Non-pigmented ciliary epithelial cell (primary cell): Measurements from ENCODE around the gene WDR6.
A peak's percentile ranks its signal among the peaks of the same experiment; 100 is the strongest.

Experiments used
- DNase-seq: peaks from one replicate; pipeline ENCODE4 v3.0.0-alpha.2; 2010; ENCODE audit warnings: low read depth

The WDR6 gene, protein sequence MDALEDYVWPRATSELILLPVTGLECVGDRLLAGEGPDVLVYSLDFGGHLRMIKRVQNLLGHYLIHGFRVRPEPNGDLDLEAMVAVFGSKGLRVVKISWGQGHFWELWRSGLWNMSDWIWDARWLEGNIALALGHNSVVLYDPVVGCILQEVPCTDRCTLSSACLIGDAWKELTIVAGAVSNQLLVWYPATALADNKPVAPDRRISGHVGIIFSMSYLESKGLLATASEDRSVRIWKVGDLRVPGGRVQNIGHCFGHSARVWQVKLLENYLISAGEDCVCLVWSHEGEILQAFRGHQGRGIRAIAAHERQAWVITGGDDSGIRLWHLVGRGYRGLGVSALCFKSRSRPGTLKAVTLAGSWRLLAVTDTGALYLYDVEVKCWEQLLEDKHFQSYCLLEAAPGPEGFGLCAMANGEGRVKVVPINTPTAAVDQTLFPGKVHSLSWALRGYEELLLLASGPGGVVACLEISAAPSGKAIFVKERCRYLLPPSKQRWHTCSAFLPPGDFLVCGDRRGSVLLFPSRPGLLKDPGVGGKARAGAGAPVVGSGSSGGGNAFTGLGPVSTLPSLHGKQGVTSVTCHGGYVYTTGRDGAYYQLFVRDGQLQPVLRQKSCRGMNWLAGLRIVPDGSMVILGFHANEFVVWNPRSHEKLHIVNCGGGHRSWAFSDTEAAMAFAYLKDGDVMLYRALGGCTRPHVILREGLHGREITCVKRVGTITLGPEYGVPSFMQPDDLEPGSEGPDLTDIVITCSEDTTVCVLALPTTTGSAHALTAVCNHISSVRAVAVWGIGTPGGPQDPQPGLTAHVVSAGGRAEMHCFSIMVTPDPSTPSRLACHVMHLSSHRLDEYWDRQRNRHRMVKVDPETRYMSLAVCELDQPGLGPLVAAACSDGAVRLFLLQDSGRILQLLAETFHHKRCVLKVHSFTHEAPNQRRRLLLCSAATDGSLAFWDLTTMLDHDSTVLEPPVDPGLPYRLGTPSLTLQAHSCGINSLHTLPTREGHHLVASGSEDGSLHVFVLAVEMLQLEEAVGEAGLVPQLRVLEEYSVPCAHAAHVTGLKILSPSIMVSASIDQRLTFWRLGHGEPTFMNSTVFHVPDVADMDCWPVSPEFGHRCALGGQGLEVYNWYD

DNA sequence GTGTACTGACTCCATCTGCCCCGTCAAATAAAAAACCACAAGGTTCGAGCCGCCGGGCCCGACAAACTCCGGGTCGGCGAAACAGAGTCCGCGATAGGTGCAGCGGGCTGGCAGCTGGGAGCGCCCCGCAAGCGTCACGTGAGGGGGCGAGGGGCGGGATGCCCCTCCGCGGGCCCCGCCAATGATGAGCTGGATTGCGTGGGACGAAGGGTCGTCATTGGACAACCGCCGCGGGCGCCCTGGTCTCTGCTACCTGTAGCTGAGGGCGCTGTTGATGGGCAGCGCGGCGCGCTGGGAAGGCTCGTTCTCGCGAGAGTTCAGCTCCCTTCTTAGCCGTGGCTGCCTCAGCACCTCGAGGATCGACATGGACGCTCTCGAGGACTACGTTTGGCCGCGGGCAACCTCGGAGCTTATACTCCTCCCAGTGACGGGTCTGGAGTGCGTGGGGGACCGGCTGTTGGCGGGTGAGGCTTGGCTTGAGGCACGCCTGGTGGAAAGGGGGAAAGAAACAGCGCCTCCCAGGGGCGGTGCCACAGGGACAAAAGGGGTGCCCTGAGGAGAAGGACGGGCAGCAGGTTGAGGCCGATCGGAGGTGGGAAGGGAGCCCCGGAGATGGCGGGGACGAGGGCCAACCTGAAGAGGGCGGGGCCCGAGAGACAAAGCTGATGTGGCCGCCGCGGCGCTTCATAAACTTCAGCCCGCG lies at the start of gene WDR6:
Gene WDR6 (plus strand): TSS at position 324 of the 703 bp plus-strand sequence. CDS start 41 bp downstream, at position 365.
- peak; percentile 86 for DNase-seq

DNA sequence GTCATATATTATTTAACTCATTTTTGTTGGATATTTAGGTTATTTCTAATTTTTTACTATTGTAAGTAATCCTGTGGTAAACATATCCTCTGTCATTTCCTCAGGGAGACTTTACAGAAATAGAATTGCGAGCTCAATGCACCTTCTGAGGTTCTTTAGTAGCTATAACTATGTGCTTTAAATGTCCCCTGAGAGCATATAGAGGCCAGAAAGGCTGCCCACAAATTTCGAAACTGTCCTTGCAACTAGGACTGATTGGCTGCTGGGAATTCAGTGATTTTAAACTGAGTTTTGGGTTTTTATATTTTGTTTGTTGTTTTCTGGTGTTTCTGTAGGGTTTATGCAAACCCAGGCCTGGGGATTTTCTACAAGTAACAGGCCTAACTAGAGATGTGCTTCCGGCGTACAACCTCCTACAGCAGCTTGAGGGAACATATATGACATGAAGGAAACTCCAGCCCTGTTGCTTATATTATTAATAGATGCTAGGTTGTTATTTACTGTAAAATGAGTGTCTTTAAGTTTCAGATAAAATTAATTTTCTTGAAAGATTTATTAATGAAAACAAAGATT lies 46.3 kb upstream of the WDR6 start:
- DNase-seq: no peak

DNA sequence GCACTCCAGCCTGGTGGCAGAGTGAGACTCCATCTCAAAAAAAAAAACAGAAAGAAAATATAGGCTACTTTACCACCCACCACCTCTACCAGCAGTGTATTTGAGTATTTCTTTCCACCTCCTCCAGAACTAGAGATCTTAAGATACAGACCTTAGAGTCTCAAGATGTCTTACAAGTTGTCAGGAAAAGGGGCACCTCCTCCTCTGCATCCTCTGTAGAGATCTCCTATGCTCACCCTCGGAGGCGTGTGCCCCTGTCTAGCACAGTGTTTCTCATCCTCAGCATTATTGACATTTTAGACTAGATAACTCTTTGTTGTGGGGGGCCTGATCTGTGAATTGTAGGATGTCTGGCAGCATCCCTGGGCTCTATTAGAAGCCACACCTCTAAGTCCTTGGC lies 44.9 kb upstream of the WDR6 start:
- DNase-seq: no peak

DNA sequence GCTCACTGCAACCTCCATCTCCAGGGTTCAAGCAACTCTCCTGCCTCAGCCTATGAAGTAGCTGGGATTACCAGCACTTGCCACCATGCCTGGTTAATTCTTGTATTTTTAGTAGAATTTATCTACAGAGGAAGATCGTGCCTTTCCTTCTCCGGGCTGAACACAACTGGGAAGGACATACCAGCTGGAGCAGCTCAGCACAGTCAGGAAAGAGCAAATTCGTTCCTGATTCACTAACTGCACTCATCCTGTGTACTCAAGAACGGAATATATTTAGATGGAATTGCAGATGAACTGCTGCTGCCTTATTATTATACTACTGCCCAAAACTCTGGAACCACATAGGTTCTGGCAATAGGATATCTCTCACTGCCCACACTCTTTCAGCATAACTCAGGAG lies 44.3 kb upstream of the WDR6 start:
- DNase-seq: no peak

DNA sequence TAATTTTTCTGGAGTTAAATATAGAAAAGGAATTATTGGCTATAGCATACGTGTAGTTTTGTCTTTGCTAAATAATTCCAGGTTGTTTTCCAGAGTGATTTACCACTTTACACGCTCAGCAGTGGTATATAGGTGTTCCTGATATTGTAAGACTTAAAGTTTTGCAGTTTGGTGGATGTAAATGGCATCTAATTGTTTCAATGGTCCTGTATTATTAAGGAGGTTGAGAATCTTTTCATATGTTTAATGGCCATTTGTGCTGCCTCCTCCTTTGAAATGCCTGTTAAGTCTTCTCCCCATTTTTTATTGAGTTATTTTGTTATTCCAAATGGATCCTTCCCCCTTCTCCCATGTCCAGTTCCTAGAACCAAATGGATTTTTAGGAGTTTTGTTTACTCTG lies 43.6 kb upstream of the WDR6 start:
- DNase-seq: no peak

DNA sequence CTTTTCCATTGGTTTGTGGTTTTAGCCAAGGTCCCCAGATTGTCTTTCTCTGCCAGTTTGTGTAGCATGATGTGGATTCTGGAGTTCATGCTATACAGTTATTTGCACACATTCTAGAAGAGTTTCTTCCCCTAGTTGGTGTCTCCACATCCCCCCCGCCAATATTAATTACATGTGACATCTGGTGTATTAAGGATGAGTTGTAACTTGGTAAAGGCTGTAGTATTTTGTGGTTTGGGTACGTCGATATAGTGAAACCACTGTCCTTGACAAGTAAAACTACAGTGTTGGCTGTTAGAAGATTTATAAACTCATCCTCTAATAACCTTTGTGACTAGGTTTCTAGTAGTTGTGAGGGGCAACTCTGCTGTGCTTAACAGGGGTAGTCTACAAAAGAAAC lies 40.8 kb upstream of the WDR6 start:
- DNase-seq: no peak

DNA sequence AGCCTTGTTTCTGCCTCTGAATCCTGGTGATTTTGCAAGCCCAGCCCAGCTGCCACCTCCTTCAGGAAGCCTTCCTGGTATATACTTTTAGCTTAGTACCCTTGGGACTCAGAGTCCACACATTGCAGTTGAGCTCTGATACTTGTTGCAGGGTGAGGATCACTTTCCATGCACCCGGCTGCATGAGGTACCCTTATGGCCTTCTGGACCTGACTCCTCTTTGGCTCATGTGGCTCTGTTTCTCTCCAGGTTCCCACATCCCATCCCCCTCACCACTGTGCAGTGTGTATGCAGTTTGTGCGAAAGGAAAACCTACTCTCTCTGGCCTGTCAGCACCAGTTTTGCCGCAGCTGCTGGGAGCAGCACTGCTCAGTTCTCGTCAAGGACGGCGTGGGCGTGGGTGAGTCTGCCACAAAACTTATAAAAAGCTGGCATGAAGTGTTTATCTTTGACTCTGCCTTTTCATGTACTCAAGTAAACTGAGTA lies 40.3 kb upstream of the WDR6 start:
- no peak for DNase-seq

DNA sequence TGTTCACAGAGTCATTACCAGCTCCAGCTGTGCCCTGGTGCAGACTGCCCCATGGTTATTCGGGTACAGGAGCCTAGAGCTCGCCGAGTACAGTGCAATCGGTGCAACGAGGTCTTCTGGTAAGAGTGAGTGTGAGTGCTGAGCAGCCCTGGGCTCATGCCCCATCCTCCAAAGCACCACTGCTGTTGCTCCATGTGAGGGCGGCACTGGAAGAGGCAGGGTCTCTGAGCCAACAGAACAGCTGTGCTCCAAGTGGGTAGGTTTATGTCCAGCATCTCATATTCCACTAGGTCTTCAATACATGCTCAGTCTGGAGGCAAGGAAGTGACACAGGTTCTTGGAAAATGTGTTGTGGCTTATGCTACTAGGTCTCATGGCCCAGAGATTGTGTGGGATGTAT lies 36.6 kb upstream of the WDR6 start:
- no peak for DNase-seq

DNA sequence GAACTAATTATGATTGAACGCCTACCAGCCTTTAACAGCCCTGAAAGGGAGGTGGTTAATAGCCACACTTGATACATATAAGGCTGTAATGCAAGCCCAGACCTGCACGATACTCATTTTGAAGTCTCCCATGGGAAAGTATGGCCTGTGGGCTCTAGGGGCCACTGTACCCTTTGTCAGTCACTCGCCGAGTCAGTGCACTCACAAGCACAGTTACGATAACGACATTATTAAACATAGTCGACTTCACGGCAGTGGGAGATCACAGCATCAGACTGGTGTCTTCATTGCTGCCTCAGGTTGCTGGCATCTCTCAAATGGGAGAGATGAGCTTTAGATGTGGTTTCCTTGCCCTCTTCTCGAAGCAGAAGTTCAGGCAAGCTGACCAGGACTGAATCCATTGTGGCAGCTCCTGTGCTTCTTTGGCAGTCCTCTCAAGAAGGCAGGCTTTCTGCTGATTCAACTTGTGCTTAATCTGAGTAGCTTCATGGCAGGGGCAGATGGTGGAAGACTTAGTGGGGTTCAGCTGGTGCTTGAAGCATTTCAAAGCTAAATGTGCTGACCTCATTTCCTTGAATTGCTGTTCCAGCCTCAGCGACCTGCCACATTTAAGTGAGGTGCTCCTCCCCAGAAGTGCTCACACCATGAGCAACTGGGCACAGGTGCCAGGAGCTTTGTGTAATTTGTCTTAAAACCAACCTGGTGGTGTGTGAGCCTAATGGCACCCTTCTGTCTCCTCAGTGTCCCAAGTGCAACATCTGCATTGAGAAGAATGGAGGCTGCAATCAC lies 32.9 kb upstream of the WDR6 start:
- no peak for DNase-seq

DNA sequence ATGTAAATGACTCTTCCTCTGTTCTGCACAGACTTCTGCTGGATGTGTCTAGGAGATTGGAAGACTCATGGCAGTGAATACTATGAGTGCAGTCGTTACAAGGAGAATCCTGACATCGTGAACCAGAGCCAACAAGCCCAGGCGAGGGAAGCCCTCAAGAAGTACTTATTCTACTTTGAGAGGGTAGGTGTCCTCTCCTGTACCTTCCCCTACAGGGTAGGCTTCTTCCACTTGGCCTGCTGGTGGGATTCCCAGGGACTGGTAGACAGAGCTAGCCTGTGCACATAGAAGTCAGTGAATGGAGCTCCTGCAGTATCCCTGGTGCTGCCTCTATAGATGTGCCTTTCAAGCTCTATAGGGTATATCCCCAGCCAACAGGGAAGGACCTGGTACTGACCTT lies 27.7 kb upstream of the WDR6 start:
- DNase-seq: no peak

DNA sequence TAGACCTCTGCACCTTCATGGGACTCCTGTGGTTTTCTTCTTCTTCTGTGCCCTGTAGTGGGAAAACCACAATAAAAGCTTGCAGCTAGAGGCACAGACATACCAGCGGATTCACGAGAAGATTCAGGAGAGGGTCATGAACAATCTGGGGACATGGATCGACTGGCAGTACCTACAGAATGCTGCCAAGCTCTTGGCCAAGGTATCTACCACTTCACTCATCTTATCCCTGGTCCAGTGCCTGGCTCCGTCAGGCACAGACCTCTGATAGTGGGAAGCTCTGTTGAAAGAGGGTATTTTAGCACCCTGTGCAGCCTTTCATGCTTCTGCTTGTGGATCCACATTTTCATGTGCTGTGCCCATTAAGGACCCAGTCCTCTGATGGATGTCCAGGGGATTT lies 26.9 kb upstream of the WDR6 start:
- no peak for DNase-seq

DNA sequence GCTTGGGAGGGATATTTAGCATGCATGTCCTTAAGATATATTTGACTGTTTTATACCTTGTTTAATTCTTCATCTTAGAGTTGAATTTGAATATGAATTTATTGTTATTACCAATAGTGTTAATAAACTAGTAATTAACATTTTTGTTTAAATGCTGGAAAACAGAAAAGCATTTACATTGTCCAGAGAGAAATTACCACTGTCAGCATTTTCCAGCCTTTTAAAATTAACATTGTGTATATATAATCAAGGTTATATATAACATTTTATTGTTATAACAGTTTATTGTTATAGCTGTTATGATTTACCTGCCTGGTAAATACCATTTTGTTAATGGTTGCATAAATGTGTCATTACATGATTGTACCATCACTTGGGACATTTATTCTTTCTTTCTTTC lies 25.2 kb upstream of the WDR6 start:
- DNase-seq: no peak

DNA sequence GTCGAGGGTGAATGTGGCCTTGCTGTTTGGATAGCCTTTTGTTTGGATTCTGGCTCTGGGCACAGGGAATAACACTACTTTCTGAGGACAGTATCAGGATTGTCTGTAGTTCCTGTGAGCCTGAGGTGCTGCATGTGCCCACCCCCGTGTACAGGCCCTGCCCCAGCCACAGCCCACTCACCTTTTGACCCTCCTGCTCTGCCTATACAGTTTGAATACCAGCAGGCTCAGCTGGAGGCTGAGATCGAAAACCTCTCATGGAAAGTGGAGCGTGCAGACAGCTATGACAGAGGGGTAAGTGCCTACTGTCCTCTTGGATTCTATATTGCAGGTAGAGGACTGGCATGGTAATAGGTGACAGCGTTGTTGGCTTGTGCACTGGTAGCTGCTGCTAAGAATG lies 24.5 kb upstream of the WDR6 start:
- DNase-seq: no peak

DNA sequence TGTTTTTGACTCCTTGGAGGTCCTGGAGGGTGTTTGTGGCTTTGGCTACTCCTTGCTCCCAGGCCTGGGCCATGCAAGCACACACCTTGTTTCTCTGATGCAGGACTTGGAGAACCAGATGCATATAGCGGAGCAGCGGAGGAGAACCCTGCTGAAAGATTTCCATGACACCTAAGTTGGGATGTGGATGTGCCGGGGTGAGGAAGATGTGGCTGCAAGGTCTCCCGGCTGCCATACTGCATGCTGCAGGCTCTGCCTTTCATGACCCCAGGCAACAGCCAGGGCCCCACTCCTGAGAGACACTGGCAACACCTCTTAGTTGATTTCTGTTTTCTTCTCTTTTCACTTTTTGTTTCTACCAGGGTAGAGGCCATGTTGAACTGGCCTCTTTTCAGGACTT lies 24.1 kb upstream of the WDR6 start:
- DNase-seq: no peak

DNA sequence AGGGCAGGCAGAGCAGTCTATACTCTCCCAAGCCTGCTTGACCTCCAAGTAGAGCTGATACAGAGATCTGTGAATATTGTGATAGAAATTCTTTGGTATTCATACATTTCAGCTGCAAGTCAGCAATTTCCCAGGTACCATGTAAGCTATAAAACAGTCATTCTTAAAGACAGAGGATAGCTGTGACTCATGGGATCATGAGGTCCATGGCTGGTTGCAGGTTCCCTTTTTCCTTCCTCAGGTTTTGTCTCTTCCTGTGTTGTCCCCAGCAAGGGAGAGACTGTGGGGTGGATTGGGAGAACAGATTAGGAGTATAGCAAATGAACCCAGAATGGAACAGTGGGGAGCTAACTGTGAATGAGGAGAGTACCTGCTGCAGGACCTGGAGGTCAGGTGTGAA lies 22.5 kb upstream of the WDR6 start:
- DNase-seq: no peak

DNA sequence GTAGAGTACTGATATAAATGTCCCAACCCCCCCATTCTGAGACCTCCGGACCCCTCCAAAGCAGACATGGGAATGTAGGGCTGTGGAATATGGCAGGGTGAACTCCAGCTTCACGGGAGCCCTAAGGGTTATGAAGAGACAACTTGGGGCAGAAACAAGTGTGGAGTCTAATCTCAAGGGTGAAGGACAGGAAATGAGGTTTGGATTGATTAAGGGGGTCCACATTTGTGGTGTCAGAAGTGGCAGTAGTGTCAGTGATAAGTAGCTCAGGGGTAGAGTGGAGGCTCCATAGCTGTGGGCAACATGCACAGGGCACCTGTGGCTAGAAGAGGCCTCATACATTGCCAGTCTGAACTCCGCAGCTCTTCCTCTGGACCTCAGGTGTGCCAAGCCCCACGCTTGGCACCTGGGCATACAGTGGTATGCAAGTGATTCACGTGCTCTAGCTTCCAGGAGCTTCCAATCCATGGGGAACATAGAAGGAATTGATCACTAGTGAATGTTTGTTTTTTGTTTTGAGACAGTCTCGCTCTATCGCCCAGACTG lies 21.3 kb upstream of the WDR6 start:
- DNase-seq: no peak

DNA sequence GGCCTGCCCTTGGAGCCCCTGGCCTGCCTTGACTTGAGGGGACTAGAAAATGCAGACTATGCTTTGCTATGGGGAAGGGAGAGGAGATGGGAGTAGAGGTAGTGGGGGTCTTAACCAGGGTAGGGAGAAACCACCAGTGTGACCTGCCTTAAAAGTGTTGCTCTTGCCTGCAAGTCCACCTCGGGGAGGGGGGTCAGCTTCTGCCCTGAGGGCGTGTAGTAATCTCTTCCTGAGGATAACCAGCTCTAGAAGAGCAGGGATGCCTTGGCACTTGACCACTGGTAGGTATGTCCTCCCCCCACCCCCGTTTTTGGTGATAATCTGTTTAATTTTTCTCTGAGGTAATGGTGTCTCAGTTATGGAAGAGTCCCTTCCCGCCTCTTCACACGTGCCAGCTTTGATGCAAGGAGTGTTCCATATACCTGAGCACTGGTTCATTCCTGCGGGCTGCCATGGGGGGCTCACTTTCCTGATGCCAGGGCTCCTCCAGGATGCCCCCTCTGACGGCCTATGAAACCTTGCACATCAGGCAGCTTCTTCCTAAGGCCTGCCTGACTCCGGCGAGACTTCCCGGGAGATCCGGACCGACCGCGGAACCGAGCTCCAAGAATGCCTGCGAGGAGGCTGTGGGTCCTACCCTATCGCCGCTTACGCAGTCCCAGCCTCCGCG lies 17.9 kb upstream of the WDR6 start:
- no peak for DNase-seq

DNA sequence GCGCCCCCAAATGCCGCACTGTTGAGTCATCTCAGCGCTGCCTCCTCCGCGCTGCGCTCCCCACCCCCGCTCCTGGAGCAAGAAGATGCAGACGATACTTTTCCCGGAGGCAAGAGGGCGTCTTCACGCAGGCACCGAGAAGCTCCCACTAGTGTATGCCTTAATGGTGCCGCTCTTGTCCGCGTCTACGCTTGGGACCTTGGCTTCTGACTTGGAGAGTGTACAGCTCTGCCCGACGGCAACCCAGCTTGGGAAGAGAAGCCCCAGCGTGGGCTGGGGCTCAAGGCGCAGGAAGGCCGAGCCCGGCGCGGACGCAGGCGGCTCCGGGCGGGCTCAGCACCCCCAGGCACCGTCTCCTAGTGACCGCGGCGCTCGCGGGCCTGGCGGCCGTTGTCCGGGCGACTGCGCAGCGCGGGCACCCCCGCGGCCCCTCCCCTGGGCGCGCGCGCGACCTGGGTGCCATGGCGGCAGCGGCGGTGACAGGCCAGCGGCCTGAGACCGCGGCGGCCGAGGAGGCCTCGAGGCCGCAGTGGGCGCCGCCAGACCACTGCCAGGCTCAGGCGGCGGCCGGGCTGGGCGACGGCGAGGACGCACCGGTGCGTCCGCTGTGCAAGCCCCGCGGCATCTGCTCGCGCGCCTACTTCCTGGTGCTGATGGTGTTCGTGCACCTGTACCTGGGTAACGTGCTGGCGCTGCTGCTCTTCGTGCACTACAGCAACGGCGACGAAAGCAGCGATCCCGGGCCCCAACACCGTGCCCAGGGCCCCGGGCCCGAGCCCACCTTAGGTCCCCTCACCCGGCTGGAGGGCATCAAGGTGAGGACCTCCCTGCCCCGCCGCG lies 17.2 kb upstream of the WDR6 start, which contains the start of gene P4HTM:
Gene P4HTM (plus strand): TSS at position 446 of the 840 bp plus-strand sequence. CDS start 16 bp downstream, at position 462.
- DNase-seq: peak; percentile 67
